ENCODE measurements around the gene FAM3D. TPM values are rescaled to one million over a fixed set of nuclear protein-coding genes. Genes with fewer than 3 reads are reported as not detected.
"Not testable (repeated sequence)": the region's sequence is repeated elsewhere in the genome, so short reads cannot be mapped to it uniquely, and the experiment has no call there.

FAM3D gene
- total and polyA plus RNA-seq, 9 of the 15 experiments (the other 6 are each of a cell fraction or from before 2014, with no cell fraction given) = not detected

DNA sequence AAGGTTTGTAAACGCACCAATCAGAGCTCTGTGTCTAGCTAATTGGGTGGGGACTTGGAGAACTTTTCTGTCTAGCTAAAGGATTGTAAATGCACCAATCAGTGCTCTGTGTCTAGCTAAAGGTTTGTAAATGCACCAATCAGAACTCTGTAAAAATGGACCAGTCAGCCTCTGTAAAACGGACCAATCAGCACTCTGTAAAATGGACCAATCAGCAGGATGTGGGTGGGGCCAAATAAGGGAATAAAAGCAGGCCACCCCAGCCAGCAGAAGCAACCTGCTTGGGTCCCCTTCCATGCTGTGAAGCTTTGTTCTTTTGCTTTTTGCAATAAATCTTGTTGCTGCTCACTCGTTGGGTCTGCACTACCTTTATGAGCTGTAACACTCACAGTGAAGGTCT is 42.4 kb upstream of the FAM3D start:
- H3K9me1 ChIP-seq (ENCODE audit: control insufficient read depth, insufficient read depth, low read length); in situ Hi-C loops (cut with MboI); CTCF ChIA-PET (ENCODE audit: low intra/inter-chr PET ratio); ATAC-seq; H3K4me1 ChIP-seq (replicated peaks in 1 of 2; ENCODE audit: control insufficient read depth in 2 of 2, insufficient read depth in 2 of 2, low read length in 2 of 2); H3K79me2 ChIP-seq (ENCODE audit: control insufficient read depth, insufficient read depth, low read length); H4K20me1 ChIP-seq (replicated peaks; ENCODE audit: control insufficient read depth, insufficient read depth, low read length); H3K4me2 ChIP-seq (ENCODE audit: insufficient read depth, low read length); H2AFZ ChIP-seq (ENCODE audit: low read depth, low read length); DNase-seq (ENCODE audit: extremely low read depth in 1 of 4, low spot score in 3 of 4); H3K9me3 ChIP-seq (replicated peaks; ENCODE audit: control insufficient read depth, insufficient read depth, low read depth, low read length); intact Hi-C loops (cut with micrococcal nuclease); FAIRE-seq; H3K27ac ChIP-seq (ENCODE audit: extremely low read depth, low read depth, low read length); POLR2A ChIA-PET; H3K36me3 ChIP-seq (ENCODE audit: control insufficient read depth, insufficient read depth, low read length); H3K9ac ChIP-seq (ENCODE audit: insufficient read depth in 1 of 2, low read depth in 2 of 2, low read length in 2 of 2); BruUV-seq (replicated peaks); H3K4me3 ChIP-seq; H3K27me3 ChIP-seq (ENCODE audit: control insufficient read depth in 2 of 2, insufficient read depth in 2 of 2, low read length in 2 of 2): not testable (repeated sequence)
- 5% methylated on average over 3 of the region's 3 CpGs for WGBS (ENCODE audit: insufficient coverage, low coverage, missing lambda C conversion rate)
- peak; percentile 65 for TF ChIP-seq NFYB (IDR thresholded peaks at IDR 0.05; ENCODE audit: extremely low read depth, insufficient read length)

DNA sequence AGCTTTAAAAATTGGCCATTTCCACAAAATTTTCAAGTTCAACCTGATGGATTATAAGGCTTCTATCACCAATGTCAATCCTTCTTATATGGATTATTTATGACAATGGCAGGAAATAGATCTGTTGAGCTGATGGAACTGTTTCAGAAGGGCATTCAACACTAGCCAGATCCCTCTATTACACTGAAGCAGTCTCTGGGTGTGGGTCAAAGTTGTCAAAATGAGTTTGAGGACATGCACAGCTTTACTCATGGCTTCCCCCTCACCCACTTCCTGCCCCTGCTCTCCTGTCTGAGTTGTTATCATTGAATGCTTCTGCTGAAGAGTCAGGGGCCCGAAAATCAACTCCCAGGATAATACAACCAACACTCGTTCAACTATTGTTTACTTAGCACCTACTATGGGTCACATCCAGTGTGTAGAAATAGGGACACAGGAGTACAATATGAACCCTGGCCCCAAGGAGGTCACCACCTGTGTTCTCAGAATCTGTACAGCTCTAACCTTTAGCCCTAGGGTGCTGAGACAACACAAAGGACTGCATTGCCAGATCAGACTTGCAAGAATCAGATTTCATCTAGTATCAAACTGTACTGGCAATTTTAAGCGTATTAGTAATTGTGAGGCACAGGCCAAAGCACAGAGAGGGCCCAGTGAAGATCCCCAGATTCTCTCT is 41.7 kb upstream of the FAM3D start:
- no peaks in the 10 kb centered on the region for H3K9me1 ChIP-seq (ENCODE audit: control insufficient read depth, insufficient read depth, low read length)
- TF ChIP-seq GTF2F1 (IDR thresholded peaks at IDR 0.05; ENCODE audit: low read depth, low read length) (no peak), RCOR1 (IDR thresholded peaks at IDR 0.05; ENCODE audit: borderline replicate concordance in 1 of 2, low read depth in 2 of 2, low read length in 2 of 2) (no peak), SLC30A9 (CRISPR knock-in tag; IDR thresholded peaks at IDR 0.05) (no peak), SETDB1 (IDR thresholded peaks at IDR 0.05; ENCODE audit: low read length) (no peak)
- no peaks in the 10 kb centered on the region for H3K9me3 ChIP-seq (replicated peaks; ENCODE audit: control insufficient read depth, insufficient read depth, low read depth, low read length)
- H3K4me1 ChIP-seq (replicated peaks in 1 of 2; ENCODE audit: control insufficient read depth in 2 of 2, insufficient read depth in 2 of 2, low read length in 2 of 2) = no peaks in the 10 kb centered on the region
- POLR2A ChIA-PET = no interaction called here
- no TSS peak for BruUV-seq (replicated peaks)
- DNase-seq (ENCODE audit: extremely low read depth in 1 of 4, low spot score in 3 of 4) = no peak
- H3K4me2 ChIP-seq (ENCODE audit: insufficient read depth, low read length) = no peak overlapping the region
- WGBS (ENCODE audit: insufficient coverage, low coverage, missing lambda C conversion rate) = 18% methylated on average over 3 of the region's 3 CpGs
- intact Hi-C loops (cut with micrococcal nuclease) (no loop called here), in situ Hi-C loops (cut with MboI) (no loop called here)
- H4K20me1 ChIP-seq (replicated peaks; ENCODE audit: control insufficient read depth, insufficient read depth, low read length) = no peaks in the 10 kb centered on the region
- H3K36me3 ChIP-seq (ENCODE audit: control insufficient read depth, insufficient read depth, low read length) = no peaks in the 10 kb centered on the region
- H3K79me2 ChIP-seq (ENCODE audit: control insufficient read depth, insufficient read depth, low read length) = no peaks in the 10 kb centered on the region
- no peak for FAIRE-seq
- H3K27ac ChIP-seq (ENCODE audit: extremely low read depth, low read depth, low read length) = no peak overlapping the region
- H3K9ac ChIP-seq (ENCODE audit: insufficient read depth in 1 of 2, low read depth in 2 of 2, low read length in 2 of 2) = no peak overlapping the region
- no peak overlapping the region for H3K4me3 ChIP-seq
- CTCF ChIA-PET (ENCODE audit: low intra/inter-chr PET ratio) = no interaction called here
- no peaks in the 10 kb centered on the region for H3K27me3 ChIP-seq (ENCODE audit: control insufficient read depth in 2 of 2, insufficient read depth in 2 of 2, low read length in 2 of 2)
- ATAC-seq = no peak
- no peak overlapping the region for H2AFZ ChIP-seq (ENCODE audit: low read depth, low read length)

Data from K562 (cell line).